Activated CD4-positive, alpha-beta T cell treated with anti-CD3 and anti-CD28 coated beads, Interleukin-2, amount 10 ng/mL, durations not matched to agents 7 days and 5 days (primary cell): ENCODE measurements around the gene PNKP. TPM values are rescaled to one million over a fixed set of nuclear protein-coding genes. Genes with fewer than 3 reads are reported as not detected.

Source experiments
- CTCF ChIA-PET: fragments of 350-600 bp; sonication (Branson Sonifier 250); formaldehyde crosslinking; loops from one replicate; lab custom pipeline; 2021; ENCODE audit warnings: antibody characterized with exemption; lab: Charles Lee
- POLR2A ChIA-PET: fragments of 350-600 bp; sonication (Branson Sonifier 250); formaldehyde crosslinking; loops from one replicate; lab custom pipeline; 2021; ENCODE audit warnings: antibody characterized with exemption; lab: Charles Lee
- DNase-seq: peaks from one replicate; pipeline ENCODE4 v3.0.0-alpha.2; 2020
- H3K27ac Mint-ChIP-seq: one replicate; pipeline ENCODE4 v1.8.0; 2021; ENCODE audit warnings: mild to moderate bottlenecking, moderate library complexity, mixed read lengths
- H3K27me3 Mint-ChIP-seq: one replicate; pipeline ENCODE4 v1.8.0; 2021; ENCODE audit warnings: mixed read lengths
- H3K36me3 Mint-ChIP-seq: one replicate; pipeline ENCODE4 v1.8.0; 2021; ENCODE audit warnings: low read depth, mixed read lengths
- H3K4me1 Mint-ChIP-seq: one replicate; pipeline ENCODE4 v1.8.0; 2021; ENCODE audit warnings: mixed read lengths
- H3K4me3 Mint-ChIP-seq: one replicate; pipeline ENCODE4 v1.8.0; 2021; ENCODE audit warnings: mild to moderate bottlenecking, moderate library complexity, mixed read lengths
- H3K9me3 Mint-ChIP-seq: one replicate; pipeline ENCODE4 v1.8.0; 2021; ENCODE audit warnings: mixed read lengths
- total RNA-seq, 2 experiments: library from RNA; stranded (reverse); gene quantifications; one replicate each; pipeline ENCODE4 v1.2.3, GENCODE V29; 2021

PNKP gene
- total RNA-seq, 2 experiments from 2014 or later = 105 to 131 TPM

GRCh38 chr19:49877879-49878743 lies 10.7 kb upstream of the PNKP start:
- ChIA-PET CTCF (interaction anchor here (2.3 kb wide), 1 partner anchor 13 kb away, joined by 11 read pairs; no protein-coding TSS in a partner anchor), POLR2A (no interaction called here)
- Mint-ChIP-seq H3K9me3 (no peaks in the 10 kb centered on the region), H3K27ac (no peak overlapping the region), H3K36me3 (peaks cover 24% of the 10 kb centered on the region), H3K4me1 (peaks cover 30% of the 10 kb centered on the region), H3K27me3 (no peaks in the 10 kb centered on the region), H3K4me3 (no peak overlapping the region)
- peak; percentile 99 for DNase-seq

- ChIA-PET CTCF (interaction anchor here (1.3 to 2.3 kb wide), 2 partner anchors 14 to 51 kb away, joined by 5 to 11 read pairs; no protein-coding TSS in a partner anchor), POLR2A (no interaction called here)
- H3K4me1 Mint-ChIP-seq = peaks cover 31% of the 10 kb centered on the region
- peaks cover 18% of the 10 kb centered on the region for H3K36me3 Mint-ChIP-seq
- no peak within 1 kb of the TSS for H3K4me3 Mint-ChIP-seq
- no peak within 1 kb of the TSS for H3K27ac Mint-ChIP-seq
- H3K9me3 Mint-ChIP-seq = no peaks in the 10 kb centered on the region
- no peaks in the 10 kb centered on the region for H3K27me3 Mint-ChIP-seq
- peak; percentile 99 for DNase-seq
These were observed 9.9 kb upstream of the PNKP start, which contains the start of the genes AKT1S1 and TBC1D17 for GRCh38 chr19:49877020-49877878. AKT1S1 (minus strand) TSS chr19:49877355; CDS start chr19:49873295, 4,060 bp downstream. TBC1D17 (plus strand) TSS chr19:49877702; CDS start chr19:49877724, 22 bp downstream.

GRCh38 chr19:49876422-49877019 lies 9.1 kb upstream of the PNKP start:
- ChIA-PET POLR2A (no interaction called here), CTCF (interaction anchor here (1.3 to 2.3 kb wide), 2 partner anchors 14 to 51 kb away, joined by 5 to 11 read pairs; no protein-coding TSS in a partner anchor)
- no peak overlapping the region for H3K4me3 Mint-ChIP-seq
- no peak overlapping the region for H3K27ac Mint-ChIP-seq
- peaks cover 17% of the 10 kb centered on the region for H3K36me3 Mint-ChIP-seq
- H3K4me1 Mint-ChIP-seq = peaks cover 38% of the 10 kb centered on the region
- H3K27me3 Mint-ChIP-seq = no peaks in the 10 kb centered on the region
- peak; percentile 98 for DNase-seq
- H3K9me3 Mint-ChIP-seq = no peaks in the 10 kb centered on the region

GRCh38 chr19:49875857-49876421 lies 8.6 kb upstream of the PNKP start:
- POLR2A ChIA-PET = no interaction called here

GRCh38 chr19:49875177-49875576 lies 7.8 kb upstream of the PNKP start:
- no peaks in the 10 kb centered on the region for H3K27me3 Mint-ChIP-seq
- peaks cover 45% of the 10 kb centered on the region for H3K4me1 Mint-ChIP-seq
- peaks cover 12% of the 10 kb centered on the region for H3K36me3 Mint-ChIP-seq
- H3K4me3 Mint-ChIP-seq = no peak overlapping the region
- POLR2A ChIA-PET = no interaction called here
- no peak for DNase-seq
- H3K9me3 Mint-ChIP-seq = no peaks in the 10 kb centered on the region
- CTCF ChIA-PET = no interaction called here
- no peak overlapping the region for H3K27ac Mint-ChIP-seq

More at GRCh38 chr19:49875857-49876421, 8.6 kb upstream of the PNKP start:
- no peaks in the 10 kb centered on the region for H3K9me3 Mint-ChIP-seq
- peaks cover 16% of the 10 kb centered on the region for H3K36me3 Mint-ChIP-seq
- H3K4me3 Mint-ChIP-seq = no peak overlapping the region
- peaks cover 38% of the 10 kb centered on the region for H3K4me1 Mint-ChIP-seq
- H3K27me3 Mint-ChIP-seq = no peaks in the 10 kb centered on the region
- peak; percentile 70 for DNase-seq
- CTCF ChIA-PET = interaction anchor here (1.3 to 2.3 kb wide), 2 partner anchors 15 to 52 kb away, joined by 5 to 11 read pairs; no protein-coding TSS in a partner anchor
- no peak overlapping the region for H3K27ac Mint-ChIP-seq

GRCh38 chr19:49874503-49875157 lies 7.3 kb upstream of the PNKP start:
- ChIA-PET CTCF (interaction anchor here (0.9 kb wide), 1 partner anchor 37 kb away, joined by 3 read pairs; no protein-coding TSS in a partner anchor), POLR2A (no interaction called here)
- no peak for DNase-seq
- Mint-ChIP-seq H3K36me3 (peaks cover 9% of the 10 kb centered on the region), H3K9me3 (no peaks in the 10 kb centered on the region), H3K27ac (no peak overlapping the region), H3K4me1 (peaks cover 47% of the 10 kb centered on the region), H3K4me3 (peak overlapping the region; percentile 26), H3K27me3 (no peaks in the 10 kb centered on the region)

- POLR2A ChIA-PET = no interaction called here
- H3K4me3 Mint-ChIP-seq = no peak overlapping the region
- H3K36me3 Mint-ChIP-seq = peaks cover 3% of the 10 kb centered on the region
- DNase-seq = no peak
- H3K27me3 Mint-ChIP-seq = no peaks in the 10 kb centered on the region
- no peaks in the 10 kb centered on the region for H3K9me3 Mint-ChIP-seq
- peak overlapping the region; percentile 47 for H3K27ac Mint-ChIP-seq
- CTCF ChIA-PET = interaction anchor here (0.9 kb wide), 1 partner anchor 38 kb away, joined by 3 read pairs; no protein-coding TSS in a partner anchor
- peaks cover 39% of the 10 kb centered on the region for H3K4me1 Mint-ChIP-seq
These were observed 6.5 kb upstream of the PNKP start for GRCh38 chr19:49873834-49874233.

- Mint-ChIP-seq H3K4me3 (no peak overlapping the region), H3K4me1 (peaks cover 34% of the 10 kb centered on the region), H3K36me3 (peaks cover 2% of the 10 kb centered on the region), H3K9me3 (no peaks in the 10 kb centered on the region), H3K27me3 (no peaks in the 10 kb centered on the region), H3K27ac (no peak overlapping the region)
- ChIA-PET CTCF (interaction anchor here (0.5 kb wide), 1 partner anchor 318 kb away, joined by 5 read pairs; no protein-coding TSS in a partner anchor), POLR2A (no interaction called here)
- no peak for DNase-seq
These were observed 5.7 kb upstream of the PNKP start for GRCh38 chr19:49873129-49873521.

- peaks cover 4% of the 10 kb centered on the region for H3K36me3 Mint-ChIP-seq
- no peak overlapping the region for H3K4me3 Mint-ChIP-seq
- H3K27ac Mint-ChIP-seq = peak overlapping the region; percentile 68
- no peaks in the 10 kb centered on the region for H3K9me3 Mint-ChIP-seq
- peaks cover 30% of the 10 kb centered on the region for H3K4me1 Mint-ChIP-seq
- no peaks in the 10 kb centered on the region for H3K27me3 Mint-ChIP-seq
- ChIA-PET CTCF (interaction anchor here (0.5 kb wide), 1 partner anchor 318 kb away, joined by 5 read pairs; no protein-coding TSS in a partner anchor), POLR2A (no interaction called here)
- DNase-seq = no peak
These were observed 5.1 kb upstream of the PNKP start for GRCh38 chr19:49872245-49873128.

GRCh38 chr19:49871349-49871985 lies 4.1 kb upstream of the PNKP start:
- H3K27me3 Mint-ChIP-seq = no peaks in the 10 kb centered on the region
- H3K36me3 Mint-ChIP-seq = peaks cover 7% of the 10 kb centered on the region
- H3K4me1 Mint-ChIP-seq = peaks cover 35% of the 10 kb centered on the region
- POLR2A ChIA-PET = no interaction called here
- no peak for DNase-seq
- no peaks in the 10 kb centered on the region for H3K9me3 Mint-ChIP-seq
- no peak overlapping the region for H3K4me3 Mint-ChIP-seq
- H3K27ac Mint-ChIP-seq = peak overlapping the region; percentile 54
- CTCF ChIA-PET = interaction anchor here (0.9 kb wide), 1 partner anchor 19 kb away, joined by 3 read pairs; no protein-coding TSS in a partner anchor
